Fibroblast of lung (primary cell): Measurements from ENCODE around the gene SUCLG1. TPM values are rescaled to one million over a fixed set of nuclear protein-coding genes. Genes with fewer than 3 reads are reported as not detected.
"Not testable (repeated sequence)": the region's sequence is repeated elsewhere in the genome, so short reads cannot be mapped to it uniquely, and the experiment has no call there.

Experiments used
- DNase-seq, 2 donors: peaks; one replicate each; pipeline versions ENCODE4 v3.0.0 to v3.0.0-alpha.2; 2010; ENCODE audit warnings: low read depth in 2 of 2
- H2AFZ ChIP-seq: 2 replicates; pipeline ENCODE4 v1.5.1; 2012; ENCODE audit warnings: low read length, control low read depth, inconsistent platforms
- H3K27ac ChIP-seq: 2 replicates; pipeline ENCODE4 v1.5.1; 2011; ENCODE audit warnings: low read length, control low read depth; ENCODE audit not compliant: insufficient read depth
- H3K27me3 ChIP-seq: 2 replicates; pipeline ENCODE4 v1.5.1; 2011; ENCODE audit warnings: mild to moderate bottlenecking, low read length; ENCODE audit not compliant: control insufficient read depth, insufficient read depth
- H3K36me3 ChIP-seq: 2 replicates; pipeline ENCODE4 v1.5.1; 2011; ENCODE audit warnings: low read length; ENCODE audit not compliant: control insufficient read depth, insufficient read depth
- H3K4me1 ChIP-seq: 2 replicates; pipeline ENCODE4 v1.5.1; 2011; ENCODE audit warnings: low read length; ENCODE audit not compliant: control insufficient read depth, insufficient read depth; ENCODE audit errors: extremely low read depth
- H3K4me2 ChIP-seq: 2 replicates; pipeline ENCODE4 v1.5.1; 2011; ENCODE audit warnings: low read length, control low read depth; ENCODE audit not compliant: insufficient read depth; ENCODE audit errors: extremely low read depth
- H3K4me3 ChIP-seq, 4 experiments: fragments of 200-600 bp in 1 of 4; sonication (generic) in 1 of 4; replicated peaks in 1 of 4; 2 replicates each; pipeline ENCODE4 v1.5.1; 2011 to 2016; ENCODE audit warnings: low read length in 4 of 4, low read depth in 3 of 4, mild to moderate bottlenecking in 3 of 4, control low read depth in 2 of 4, inconsistent platforms in 1 of 4, mixed read lengths in 1 of 4; ENCODE audit not compliant: insufficient read depth in 1 of 4; ENCODE audit errors: control extremely low read depth in 1 of 4
- H3K79me2 ChIP-seq: 2 replicates; pipeline ENCODE4 v1.5.1; 2012; ENCODE audit warnings: mild to moderate bottlenecking, low read length, inconsistent platforms; ENCODE audit not compliant: control insufficient read depth, insufficient read depth
- H3K9ac ChIP-seq: 2 replicates; pipeline ENCODE4 v1.5.1; 2011; ENCODE audit warnings: mild to moderate bottlenecking, low read length, control low read depth; ENCODE audit not compliant: insufficient read depth
- H3K9me3 ChIP-seq: 2 replicates; pipeline ENCODE4 v1.5.1; 2012; ENCODE audit warnings: low read depth, low read length; ENCODE audit not compliant: control insufficient read depth, insufficient read depth
- H4K20me1 ChIP-seq: 2 replicates; pipeline ENCODE4 v1.5.1; 2011; ENCODE audit warnings: low read length; ENCODE audit not compliant: control insufficient read depth, insufficient read depth; ENCODE audit errors: extremely low read depth
- EZH2 ChIP-seq: IDR thresholded peaks from 2 replicates; pipeline ENCODE4 v1.5.1; 2012; ENCODE audit warnings: low read length, control low read depth, mild to moderate bottlenecking; ENCODE audit errors: missing control alignments
- polyA plus RNA-seq, 2 donors: library from polyadenylated mRNA; depleted of rRNA in 1 of 2; stranded (reverse) in 1 of 2; unstranded in 1 of 2; fragments of >200 nt; gene quantifications; 2 replicates each; pipeline ENCODE4 v1.2.1, GENCODE V29; 2011 to 2012; ENCODE audit warnings: missing spikeins in 1 of 2
- total RNA-seq: library from RNA; depleted of rRNA; stranded (reverse); fragments of >200 nt; gene quantifications from 2 replicates; pipeline ENCODE4 v1.2.1, GENCODE V29; 2014
- TF ChIP-seq, protein P1 (sequence below), 2 donors: IDR thresholded peaks in 1 of 2; conservative IDR thresholded peaks in 1 of 2; 1 replicate in 1 of 2; 2 replicates in 1 of 2; pipeline ENCODE4 v1.5.1; 2011 to 2012; ENCODE audit warnings: low read length in 2 of 2, control low read depth in 1 of 2, inconsistent platforms in 1 of 2, low read depth in 1 of 2, mild to moderate bottlenecking in 1 of 2

The SUCLG1 gene
- total and polyA plus RNA-seq, 2 donors (not counting 1 experiment from before 2014, with no cell fraction given): 50.0 to 63.1 TPM

DNA sequence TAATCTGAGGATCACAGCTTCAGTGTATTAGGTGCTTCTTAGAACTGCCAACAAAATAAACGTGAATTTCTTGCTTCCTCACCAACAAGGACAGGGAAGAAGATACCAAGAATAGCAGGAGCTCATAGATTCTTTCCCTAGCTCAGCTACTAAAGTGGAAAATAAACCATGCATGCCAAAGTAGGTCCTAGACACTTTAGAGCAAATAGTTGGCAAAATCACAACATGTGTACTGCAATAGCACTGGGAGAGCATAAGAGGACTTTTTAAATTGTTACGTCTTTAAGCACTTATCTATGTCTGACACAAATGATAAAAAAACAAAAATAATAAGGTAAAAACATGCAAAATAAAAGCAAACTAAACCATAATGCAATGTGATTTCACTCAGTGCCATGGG is 49.5 kb downstream of the SUCLG1 start:
- Histone ChIP-seq H3K4me1 (no peaks in the 10 kb centered on the region), H3K4me3 (no peak overlapping the region)

DNA sequence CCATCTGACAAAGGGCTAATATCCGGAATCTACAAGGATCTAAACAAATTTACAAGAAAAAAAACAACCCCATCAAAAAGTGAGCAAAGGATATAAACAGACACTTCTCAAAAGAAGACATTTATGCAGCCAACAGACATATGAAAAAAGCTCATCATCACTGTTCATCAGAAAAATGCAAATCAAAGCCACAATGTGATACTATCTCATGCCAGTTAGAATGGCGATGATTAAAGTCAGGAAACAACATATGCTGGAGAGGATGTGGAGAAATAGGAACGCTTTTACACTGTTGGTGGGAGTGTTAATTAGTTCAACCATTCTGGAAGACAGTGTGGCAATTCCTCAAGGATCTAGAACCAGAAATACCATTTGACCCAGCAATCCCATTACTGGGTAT is 57.0 kb downstream of the SUCLG1 start:
- H3K27ac ChIP-seq, H3K9me3 ChIP-seq, H4K20me1 ChIP-seq, H3K79me2 ChIP-seq, H3K4me1 ChIP-seq, H2AFZ ChIP-seq, H3K9ac ChIP-seq, H3K27me3 ChIP-seq, H3K36me3 ChIP-seq, H3K4me3 ChIP-seq, DNase-seq, H3K4me2 ChIP-seq: not testable (repeated sequence)

More for the DNA sequence above, 49.5 kb downstream of the SUCLG1 start:
- Histone ChIP-seq H3K27me3 (no peaks in the 10 kb centered on the region), H3K36me3 (no peaks in the 10 kb centered on the region), H3K27ac (no peak overlapping the region), H3K9ac (no peak overlapping the region), H4K20me1 (no peaks in the 10 kb centered on the region), H3K4me2 (no peak overlapping the region), H2AFZ (no peak overlapping the region), H3K79me2 (no peaks in the 10 kb centered on the region), H3K9me3 (no peaks in the 10 kb centered on the region)
- DNase-seq: no peak
- TF ChIP-seq, protein P1, sequence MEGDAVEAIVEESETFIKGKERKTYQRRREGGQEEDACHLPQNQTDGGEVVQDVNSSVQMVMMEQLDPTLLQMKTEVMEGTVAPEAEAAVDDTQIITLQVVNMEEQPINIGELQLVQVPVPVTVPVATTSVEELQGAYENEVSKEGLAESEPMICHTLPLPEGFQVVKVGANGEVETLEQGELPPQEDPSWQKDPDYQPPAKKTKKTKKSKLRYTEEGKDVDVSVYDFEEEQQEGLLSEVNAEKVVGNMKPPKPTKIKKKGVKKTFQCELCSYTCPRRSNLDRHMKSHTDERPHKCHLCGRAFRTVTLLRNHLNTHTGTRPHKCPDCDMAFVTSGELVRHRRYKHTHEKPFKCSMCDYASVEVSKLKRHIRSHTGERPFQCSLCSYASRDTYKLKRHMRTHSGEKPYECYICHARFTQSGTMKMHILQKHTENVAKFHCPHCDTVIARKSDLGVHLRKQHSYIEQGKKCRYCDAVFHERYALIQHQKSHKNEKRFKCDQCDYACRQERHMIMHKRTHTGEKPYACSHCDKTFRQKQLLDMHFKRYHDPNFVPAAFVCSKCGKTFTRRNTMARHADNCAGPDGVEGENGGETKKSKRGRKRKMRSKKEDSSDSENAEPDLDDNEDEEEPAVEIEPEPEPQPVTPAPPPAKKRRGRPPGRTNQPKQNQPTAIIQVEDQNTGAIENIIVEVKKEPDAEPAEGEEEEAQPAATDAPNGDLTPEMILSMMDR (conservative IDR thresholded peaks at IDR 0.05 in 1 of 2, IDR thresholded peaks at IDR 0.05 in 1 of 2; ENCODE audit: low read depth in 1 of 2, low read length in 2 of 2): no peak
- no peak for TF ChIP-seq EZH2

DNA sequence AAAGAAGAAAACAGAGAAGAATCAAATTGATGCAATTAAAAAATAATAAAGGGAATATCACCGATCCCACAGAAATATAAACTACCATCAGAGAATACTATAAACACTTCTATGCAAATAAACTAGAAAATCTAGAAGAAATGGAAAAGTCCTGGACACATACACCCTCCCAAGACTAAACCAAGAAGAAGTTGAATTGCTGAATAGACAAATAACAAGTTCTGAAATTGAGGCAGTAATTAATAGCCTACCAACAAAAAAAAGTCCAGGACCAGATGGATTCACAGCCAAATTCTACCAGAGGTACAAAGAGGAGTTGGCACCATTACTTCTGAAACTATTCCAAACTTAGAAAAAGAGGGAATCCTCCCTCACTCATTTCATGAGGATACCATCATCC is 59.2 kb downstream of the SUCLG1 start:
- not testable (repeated sequence) for H3K79me2 ChIP-seq, H3K9me3 ChIP-seq, DNase-seq, H3K9ac ChIP-seq, H3K4me1 ChIP-seq, H2AFZ ChIP-seq, H3K4me2 ChIP-seq, H4K20me1 ChIP-seq, H3K4me3 ChIP-seq, H3K27me3 ChIP-seq, H3K27ac ChIP-seq, H3K36me3 ChIP-seq

DNA sequence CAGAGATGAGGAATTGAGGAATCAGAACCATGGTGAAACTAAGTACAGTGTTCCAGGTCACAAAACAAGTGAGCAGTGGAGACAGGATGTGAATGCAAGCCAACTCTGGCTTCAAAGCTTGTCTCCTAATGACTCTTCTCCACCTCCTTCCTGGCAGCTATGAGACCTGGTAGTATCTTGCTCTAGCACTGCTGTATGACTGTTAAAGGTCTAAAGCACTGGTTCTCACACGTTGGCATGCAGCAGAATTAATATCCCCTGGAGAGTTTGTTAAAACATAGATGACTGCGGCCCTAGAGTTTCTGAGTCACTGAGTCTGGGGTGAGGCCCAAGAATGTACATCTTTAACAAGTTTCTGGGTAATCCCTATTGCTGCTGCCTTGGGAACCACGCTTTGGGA is 63.3 kb downstream of the SUCLG1 start:
- H3K9me3 ChIP-seq: no peaks in the 10 kb centered on the region
- H3K4me2 ChIP-seq: no peak overlapping the region
- no peaks in the 10 kb centered on the region for H4K20me1 ChIP-seq
- no peak for TF ChIP-seq EZH2
- TF ChIP-seq, protein P1 (conservative IDR thresholded peaks at IDR 0.05 in 1 of 2, IDR thresholded peaks at IDR 0.05 in 1 of 2; ENCODE audit: low read depth in 1 of 2, low read length in 2 of 2): no peak
- H3K27ac ChIP-seq: no peak overlapping the region
- no peaks in the 10 kb centered on the region for H3K79me2 ChIP-seq
- H3K27me3 ChIP-seq: no peaks in the 10 kb centered on the region
- DNase-seq: peak; percentile 17 to 76
- H3K36me3 ChIP-seq: no peaks in the 10 kb centered on the region
- no peak overlapping the region for H2AFZ ChIP-seq
- H3K9ac ChIP-seq: no peak overlapping the region
- no peaks in the 10 kb centered on the region for H3K4me1 ChIP-seq
- H3K4me3 ChIP-seq: no peak overlapping the region
